Neuronal stem cell (in vitro differentiated cells): ENCODE results near the gene ZNF726. TPM values are rescaled to one million over a fixed set of nuclear protein-coding genes. Genes with fewer than 3 reads are reported as not detected.
A peak's percentile ranks its signal among the peaks of the same experiment; 100 is the strongest.

Source experiments
- DNase-seq: peaks from one replicate; pipeline ENCODE4 v3.0.0-alpha.2; 2013; ENCODE audit warnings: low spot score
- H2AFZ ChIP-seq: one replicate; pipeline ENCODE4 v1.6.1; 2013; ENCODE audit warnings: mild to moderate bottlenecking, low read length, inconsistent platforms
- H2AK5ac ChIP-seq: 2 replicates; pipeline ENCODE4 v1.6.1; 2013; ENCODE audit warnings: low read depth, mild to moderate bottlenecking, inconsistent platforms, low read length, moderate library complexity, mixed read lengths
- H2BK120ac ChIP-seq: 2 replicates; pipeline ENCODE4 v1.6.1; 2013; ENCODE audit warnings: low read depth, mild to moderate bottlenecking, inconsistent platforms, low read length, moderate library complexity, mixed read lengths
- H2BK12ac ChIP-seq: one replicate; pipeline ENCODE4 v1.6.1; 2013; ENCODE audit warnings: low read length, inconsistent platforms
- H2BK15ac ChIP-seq: 2 replicates; pipeline ENCODE4 v1.6.1; 2013; ENCODE audit warnings: mild to moderate bottlenecking, low read length, inconsistent platforms, mixed read lengths
- H2BK5ac ChIP-seq: one replicate; pipeline ENCODE4 v1.6.1; 2013; ENCODE audit warnings: inconsistent platforms, mild to moderate bottlenecking, low read length, moderate library complexity
- H3K14ac ChIP-seq: one replicate; pipeline ENCODE4 v1.6.1; 2013; ENCODE audit warnings: low read length, inconsistent platforms
- H3K18ac ChIP-seq: 2 replicates; pipeline ENCODE4 v1.6.1; 2013; ENCODE audit warnings: low read length, inconsistent platforms
- H3K23ac ChIP-seq: 2 replicates; pipeline ENCODE4 v1.6.1; 2013; ENCODE audit warnings: low read depth, mild to moderate bottlenecking, mixed read lengths, low read length, inconsistent platforms; ENCODE audit not compliant: poor library complexity
- H3K27ac ChIP-seq: replicated peaks from 3 replicates; pipeline ENCODE4 v1.5.1; 2013; ENCODE audit warnings: low read length, inconsistent platforms
- H3K27me3 ChIP-seq, 3 experiments: 2 replicates each; pipeline ENCODE4 v1.6.1; 2013; ENCODE audit warnings: low read length in 3 of 3, mild to moderate bottlenecking in 2 of 3, inconsistent platforms in 1 of 3, low read depth in 1 of 3, mixed read lengths in 1 of 3, moderate library complexity in 1 of 3; ENCODE audit not compliant: control insufficient read depth in 3 of 3, insufficient read depth in 3 of 3
- H3K36me3 ChIP-seq, 2 donors: replicated peaks in 1 of 2; 2 replicates each; pipeline ENCODE4 v1.6.1; 2013; ENCODE audit warnings: low read length in 2 of 2; ENCODE audit not compliant: control insufficient read depth in 2 of 2, insufficient read depth in 2 of 2
- H3K4ac ChIP-seq: 2 replicates; pipeline ENCODE4 v1.6.1; 2013; ENCODE audit warnings: inconsistent platforms, mild to moderate bottlenecking, low read length, moderate library complexity
- H3K4me1 ChIP-seq, 2 donors: 1 replicate in 1 of 2; 2 replicates in 1 of 2; pipeline ENCODE4 v1.6.1; 2013; ENCODE audit warnings: low read length in 2 of 2, low read depth in 1 of 2; ENCODE audit not compliant: control insufficient read depth in 2 of 2, insufficient read depth in 1 of 2
- H3K4me2 ChIP-seq: one replicate; pipeline ENCODE4 v1.6.1; 2013; ENCODE audit warnings: mild to moderate bottlenecking, low read length, inconsistent platforms; ENCODE audit not compliant: insufficient read depth, poor library complexity, severe bottlenecking
- H3K4me3 ChIP-seq, 2 donors: 2 replicates each; pipeline ENCODE4 v1.5.1; 2013; ENCODE audit warnings: low read length in 2 of 2, mild to moderate bottlenecking in 2 of 2, inconsistent platforms in 1 of 2, moderate library complexity in 1 of 2
- H3K79me1 ChIP-seq: one replicate; pipeline ENCODE4 v1.6.1; 2013; ENCODE audit warnings: low read depth, mild to moderate bottlenecking, inconsistent platforms, low read length, moderate library complexity
- H3K9ac ChIP-seq: one replicate; pipeline ENCODE4 v1.6.1; 2013; ENCODE audit warnings: mild to moderate bottlenecking, low read depth, low read length, inconsistent platforms; ENCODE audit not compliant: poor library complexity
- H3K9me3 ChIP-seq, 2 donors: replicated peaks in 1 of 2; 2 replicates each; pipeline versions ENCODE3 to v1.6.1; 2013; ENCODE audit warnings: low read length in 2 of 2, mild to moderate bottlenecking in 2 of 2, inconsistent platforms in 1 of 2, low read depth in 1 of 2, mixed read lengths in 1 of 2, moderate library complexity in 1 of 2; ENCODE audit not compliant: control insufficient read depth in 2 of 2, insufficient read depth in 1 of 2
- H4K8ac ChIP-seq: one replicate; pipeline ENCODE4 v1.6.1; 2013; ENCODE audit warnings: low read depth, mild to moderate bottlenecking, inconsistent platforms, low read length, moderate library complexity
- H4K91ac ChIP-seq: one replicate; pipeline ENCODE4 v1.6.1; 2013; ENCODE audit warnings: low read length, low read depth, mild to moderate bottlenecking, inconsistent platforms; ENCODE audit not compliant: poor library complexity
- WGBS, 2 donors: extraction: QIAGEN DNeasy Blood & Tissue Kit; methylation state at CpG; one replicate each; pipeline ENCODE4 v1.1.7; 2013; ENCODE audit warnings: missing lambda C conversion rate in 2 of 2, mixed read lengths in 1 of 2; ENCODE audit not compliant: insufficient read length in 2 of 2, insufficient replicate concordance in 1 of 2; ENCODE audit errors: extremely low coverage in 2 of 2; 5-methylcytosine and 5-hydroxymethylcytosine counted together
- polyA plus RNA-seq, 2 experiments: library from polyadenylated mRNA; stranded (reverse); fragments of 200-250 nt; gene quantifications; one replicate each; pipeline ENCODE4 v1.2.3, GENCODE V29; 2013

The ZNF726 gene
- polyA plus RNA-seq (2013, experiment 1 of 2) = 3.8 TPM
- polyA plus RNA-seq (2013, experiment 2 of 2) = 3.9 TPM

DNA sequence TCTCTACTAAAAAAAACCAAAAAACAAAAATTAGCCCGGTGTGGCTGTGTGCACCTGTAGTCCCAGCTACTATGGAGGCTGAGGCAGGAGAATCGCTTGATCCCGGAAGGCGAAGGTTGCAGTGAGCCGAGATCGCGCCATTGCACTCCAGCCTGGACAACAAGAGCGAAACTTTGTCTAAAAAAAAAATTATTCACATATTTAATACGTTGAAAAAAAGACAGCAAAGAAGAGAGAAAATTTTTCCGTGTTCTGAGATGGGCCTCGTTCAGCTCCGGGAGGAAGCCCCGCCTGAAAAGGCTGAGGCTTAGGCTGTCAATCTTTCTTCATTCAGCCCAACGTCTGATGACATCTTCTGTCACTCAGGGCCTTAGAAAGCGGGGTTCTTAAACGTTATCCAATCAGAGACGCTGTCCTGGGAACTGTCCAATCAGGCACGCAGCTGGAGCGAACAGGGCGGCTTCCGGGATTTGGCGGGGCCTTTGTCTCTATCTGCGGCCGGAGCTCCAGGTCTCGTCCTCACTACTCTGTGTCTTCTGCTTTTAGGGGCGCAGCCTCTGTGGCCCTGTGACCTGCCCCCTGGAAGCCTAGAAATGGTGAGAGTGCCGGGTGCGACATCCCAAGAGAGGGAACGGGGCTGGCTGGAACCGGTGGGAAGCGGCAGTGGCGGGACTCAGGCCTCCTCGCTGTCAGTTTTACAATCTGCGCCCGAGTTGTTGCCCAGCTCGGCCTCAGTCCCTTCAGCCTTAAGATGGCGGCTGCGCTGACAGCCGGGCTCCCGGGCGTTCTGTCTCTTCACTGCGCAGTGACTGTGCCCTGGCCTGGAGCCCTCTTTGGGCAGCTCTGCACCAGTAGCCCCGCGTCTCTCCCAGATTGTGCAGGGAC is at the start of gene ZNF726:
ZNF726 (plus strand) TSS at position 485 of the 885 bp plus-strand sequence; CDS start at position 594, 109 bp downstream.
- Histone ChIP-seq H3K23ac (no peak within 1 kb of the TSS), H3K4me3 (peak within 1 kb of the TSS; percentile 58 to 86)
- no CpG with 5 or more reads among the region's 44 CpGs for WGBS, 2 donors

DNA sequence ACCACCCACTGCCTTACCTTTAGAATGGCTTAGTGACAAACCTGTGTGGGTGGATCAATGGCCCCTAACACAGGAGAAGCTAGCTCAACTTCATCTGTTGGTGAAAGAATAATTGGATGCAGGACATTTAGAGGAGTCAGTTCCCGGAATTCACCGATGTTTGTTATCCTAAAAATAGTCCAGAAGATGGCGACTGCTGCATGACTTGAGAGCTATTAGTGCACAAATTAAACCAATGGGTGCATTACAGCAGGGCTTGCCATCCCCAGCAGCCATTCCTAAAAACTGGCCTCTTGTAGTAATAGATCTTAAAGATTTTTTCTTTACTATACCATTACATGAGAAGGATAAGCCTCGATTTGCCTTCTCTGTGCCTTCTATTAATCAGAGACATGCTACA is 46.8 kb upstream of the ZNF726 start:
- H3K9ac ChIP-seq = no peak overlapping the region
- no peak overlapping the region for H2BK120ac ChIP-seq
- H3K4me2 ChIP-seq = no peak overlapping the region
- no peak overlapping the region for H2BK5ac ChIP-seq
- H4K8ac ChIP-seq = no peak overlapping the region
- WGBS, 2 donors = no CpG with 5 or more reads among the region's 4 CpGs
- H3K27ac ChIP-seq = no peak overlapping the region
- H3K27me3 ChIP-seq = no peaks in the 10 kb centered on the region
- peaks cover 8 to 21% of the 10 kb centered on the region in 2 donors for H3K9me3 ChIP-seq
- no peak overlapping the region for H3K4me3 ChIP-seq
- H2BK15ac ChIP-seq = no peak overlapping the region
- no peak overlapping the region for H3K18ac ChIP-seq
- no peak overlapping the region for H2BK12ac ChIP-seq
- no peak overlapping the region for H2AFZ ChIP-seq
- H3K36me3 ChIP-seq = peaks cover 0 to 25% of the 10 kb centered on the region in 2 donors
- H3K4me1 ChIP-seq = peaks cover 0 to 4% of the 10 kb centered on the region in 2 donors
- H2AK5ac ChIP-seq = no peak overlapping the region
- no peak overlapping the region for H4K91ac ChIP-seq
- no peaks in the 10 kb centered on the region for H3K79me1 ChIP-seq
- H3K14ac ChIP-seq = no peak overlapping the region
- H3K4ac ChIP-seq = no peak overlapping the region
- H3K23ac ChIP-seq = no peak overlapping the region
- no peak for DNase-seq

More for the DNA sequence above, at the start of gene ZNF726:
- peak; percentile 33 for DNase-seq
- Histone ChIP-seq H2AK5ac (no peak within 1 kb of the TSS), H2BK12ac (no peak within 1 kb of the TSS), H4K8ac (no peak within 1 kb of the TSS), H2AFZ (peak within 1 kb of the TSS; percentile 73), H3K9ac (no peak within 1 kb of the TSS), H3K4me1 (no peaks in the 10 kb centered on the region), H3K14ac (no peak within 1 kb of the TSS), H3K4me2 (peak within 1 kb of the TSS; percentile 18), H3K18ac (peak within 1 kb of the TSS; percentile 41), H4K91ac (no peak within 1 kb of the TSS), H3K27ac (no peak within 1 kb of the TSS), H2BK120ac (no peak within 1 kb of the TSS), H2BK15ac (no peak within 1 kb of the TSS), H3K27me3 (no peaks in the 10 kb centered on the region), H3K79me1 (no peaks in the 10 kb centered on the region), H2BK5ac (no peak within 1 kb of the TSS), H3K9me3 (peaks cover 3 to 17% of the 10 kb centered on the region in 2 donors), H3K4ac (no peak within 1 kb of the TSS), H3K36me3 (peaks cover 0 to 1% of the 10 kb centered on the region in 2 donors)

DNA sequence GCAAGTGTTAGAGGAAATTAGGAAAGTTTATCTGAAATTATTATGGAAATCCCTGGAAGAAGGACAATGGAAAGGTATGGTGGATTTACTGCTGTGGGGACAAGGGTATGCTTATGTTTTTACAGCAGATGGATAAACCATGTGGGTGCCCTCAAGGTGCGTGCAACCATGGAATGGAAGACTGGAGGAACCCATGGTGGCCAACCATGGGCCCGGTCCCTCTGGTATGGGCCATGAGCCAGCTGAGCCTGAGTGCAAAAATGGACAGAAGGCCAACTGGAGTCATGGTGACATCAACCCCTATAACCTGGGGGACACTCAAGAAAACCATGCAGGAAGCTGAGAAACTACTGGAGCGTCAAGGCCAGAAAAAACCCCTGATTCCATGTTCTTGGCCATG is 46.1 kb upstream of the ZNF726 start:
- WGBS, 2 donors = no CpG with 5 or more reads among the region's 3 CpGs
- DNase-seq = no peak

DNA sequence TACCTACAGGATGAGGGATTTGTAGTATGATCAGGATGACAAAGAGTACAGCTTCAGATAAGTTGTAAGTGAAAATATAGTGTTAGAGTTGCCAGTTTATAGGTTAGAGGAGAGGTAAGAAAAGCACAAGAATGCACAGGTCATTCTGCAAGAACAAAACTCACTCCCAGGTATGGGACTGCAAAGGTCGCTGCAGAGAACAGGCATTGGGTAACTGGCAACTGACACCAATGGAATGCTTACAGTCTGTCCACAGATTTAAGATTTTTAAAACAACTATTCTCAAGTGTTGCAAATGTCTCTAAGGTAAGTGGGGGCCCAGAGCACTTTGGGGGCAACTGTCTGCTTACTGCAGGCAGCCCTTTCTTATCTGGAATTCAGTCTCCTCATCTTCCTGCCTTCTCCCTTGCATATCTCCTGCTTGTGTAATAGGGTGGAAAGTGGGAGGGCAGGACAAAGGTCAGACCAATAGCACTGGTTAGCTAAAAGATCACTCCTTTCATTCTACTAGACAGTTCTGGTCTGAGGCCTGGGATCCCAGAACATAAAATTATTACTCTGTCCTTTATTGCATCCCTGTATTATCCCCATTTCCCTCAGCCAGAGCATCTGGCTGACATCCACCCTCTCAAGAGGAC is 42.3 kb upstream of the ZNF726 start:
- no peak overlapping the region for H2BK5ac ChIP-seq
- WGBS, 2 donors = no CpG with 5 or more reads among the region's 1 CpG

More for the DNA sequence above, 46.1 kb upstream of the ZNF726 start:
- Histone ChIP-seq H3K9ac (no peak overlapping the region), H3K23ac (no peak overlapping the region), H3K4me2 (no peak overlapping the region), H2BK5ac (no peak overlapping the region), H3K4ac (no peak overlapping the region), H2BK12ac (no peak overlapping the region), H3K36me3 (peaks cover 0 to 25% of the 10 kb centered on the region in 2 donors), H3K79me1 (no peaks in the 10 kb centered on the region), H3K27me3 (no peaks in the 10 kb centered on the region), H3K4me1 (peaks cover 0 to 4% of the 10 kb centered on the region in 2 donors), H3K18ac (no peak overlapping the region), H3K27ac (no peak overlapping the region), H2AK5ac (no peak overlapping the region), H2AFZ (no peak overlapping the region), H3K14ac (no peak overlapping the region), H4K91ac (no peak overlapping the region), H3K9me3 (peaks cover 8 to 21% of the 10 kb centered on the region in 2 donors), H4K8ac (no peak overlapping the region), H3K4me3 (no peak overlapping the region), H2BK15ac (no peak overlapping the region), H2BK120ac (no peak overlapping the region)

More for the DNA sequence above, 42.3 kb upstream of the ZNF726 start:
- H2BK15ac ChIP-seq = no peak overlapping the region
- no peak overlapping the region for H3K23ac ChIP-seq
- no peak overlapping the region for H3K14ac ChIP-seq
- no peaks in the 10 kb centered on the region for H3K27me3 ChIP-seq
- no peak overlapping the region for H4K91ac ChIP-seq
- no peak overlapping the region for H3K4me2 ChIP-seq
- no peak overlapping the region for H4K8ac ChIP-seq
- H3K4me1 ChIP-seq = no peaks in the 10 kb centered on the region
- no peak overlapping the region for H3K4ac ChIP-seq
- no peaks in the 10 kb centered on the region for H3K79me1 ChIP-seq
- H2AK5ac ChIP-seq = no peak overlapping the region
- no peak overlapping the region for H2AFZ ChIP-seq
- H3K36me3 ChIP-seq = peaks cover 0 to 20% of the 10 kb centered on the region in 2 donors
- no peak overlapping the region for H3K27ac ChIP-seq
- no peak for DNase-seq
- no peak overlapping the region for H3K9ac ChIP-seq
- no peak overlapping the region for H3K4me3 ChIP-seq
- no peak overlapping the region for H3K18ac ChIP-seq
- H2BK12ac ChIP-seq = no peak overlapping the region
- peaks cover 0 to 26% of the 10 kb centered on the region in 2 donors for H3K9me3 ChIP-seq
- H2BK120ac ChIP-seq = no peak overlapping the region
